Measurements from ENCODE around the gene NUDT8. TPM values are rescaled to one million over a fixed set of nuclear protein-coding genes. Genes with fewer than 3 reads are reported as not detected.

The NUDT8 gene
- total and polyA plus RNA-seq, 2 donors (not counting 1 experiment from before 2014, with no cell fraction given) = 6.9 to 7.1 TPM

DNA sequence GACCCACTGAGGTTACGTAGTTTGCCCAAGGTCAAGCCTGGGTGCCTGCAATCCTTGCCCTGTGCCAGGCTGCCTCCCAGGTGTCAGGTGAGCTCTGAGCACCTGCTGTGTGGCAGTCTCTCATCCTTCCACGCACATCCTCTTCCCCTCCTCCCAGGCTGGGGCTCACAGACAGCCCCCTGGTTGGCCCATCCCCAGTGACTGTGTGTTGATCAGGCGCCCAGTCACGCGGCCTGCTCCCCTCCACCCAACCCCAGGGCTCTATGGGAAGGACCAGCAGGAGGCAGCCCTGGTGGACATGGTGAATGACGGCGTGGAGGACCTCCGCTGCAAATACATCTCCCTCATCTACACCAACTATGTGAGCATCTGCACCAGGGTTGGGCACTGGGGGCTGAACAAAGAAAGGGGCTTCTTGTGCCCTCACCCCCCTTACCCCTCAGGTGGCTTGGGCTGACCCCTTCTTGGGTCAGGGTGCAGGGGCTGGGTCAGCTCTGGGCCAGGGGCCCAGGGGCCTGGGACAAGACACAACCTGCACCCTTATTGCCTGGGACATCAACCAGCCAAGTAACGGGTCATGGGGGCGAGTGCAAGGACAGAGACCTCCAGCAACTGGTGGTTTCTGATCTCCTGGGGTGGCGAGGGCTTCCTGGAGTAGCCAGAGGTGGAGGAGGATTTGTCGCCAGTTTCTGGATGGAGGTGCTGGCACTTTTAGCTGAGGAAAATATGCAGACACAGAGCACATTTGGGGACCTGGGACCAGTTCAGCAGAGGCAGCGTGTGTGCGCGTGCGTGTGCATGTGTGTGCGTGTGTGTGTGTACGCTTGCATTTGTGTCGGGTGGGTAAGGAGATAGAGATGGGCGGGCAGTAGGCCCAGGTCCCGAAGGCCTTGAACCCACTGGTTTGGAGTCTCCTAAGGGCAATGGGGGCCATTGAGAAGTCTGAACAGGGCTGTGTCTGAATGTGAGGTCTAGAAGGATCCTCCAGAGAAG, 44.6 kb downstream of the NUDT8 start:
- Histone ChIP-seq H3K79me2 (ENCODE audit: control insufficient read depth, insufficient read depth, low read length) (no peaks in the 10 kb centered on the region), H3K9me3 (ENCODE audit: control extremely low read depth in 1 of 3, control insufficient read depth in 2 of 3, insufficient read depth in 1 of 3, low read length in 2 of 3) (peaks cover 0 to 7% (median 0%) of the 10 kb centered on the region in 3 donors), H3K4me1 (ENCODE audit: control insufficient read depth in 2 of 2, insufficient read depth in 2 of 2, low read length in 2 of 2) (peaks cover 71 to 78% of the 10 kb centered on the region in 2 donors), H4K20me1 (ENCODE audit: control insufficient read depth, insufficient read depth, low read length, poor library complexity, severe bottlenecking) (no peaks in the 10 kb centered on the region), H2AFZ (ENCODE audit: insufficient read depth, low read depth, low read length, poor library complexity, severe bottlenecking) (no peak overlapping the region), H3K36me3 (replicated peaks in 1 of 2; ENCODE audit: control extremely low read depth in 1 of 2, control insufficient read depth in 1 of 2, extremely low read depth in 1 of 2, insufficient read depth in 2 of 2, low read length in 1 of 2) (no peaks in the 10 kb centered on the region), H3K4me2 (replicated peaks; ENCODE audit: low read depth, low read length, poor library complexity, severe bottlenecking) (peak overlapping the region; percentile 94), H3K27ac (ENCODE audit: low read length in 2 of 2) (peak overlapping the region; percentile 85 to 91), H3K4me3 (ENCODE audit: control extremely low read depth in 1 of 5, extremely low read depth in 1 of 5, insufficient read depth in 1 of 5, low read depth in 2 of 5, low read length in 4 of 5) (no peak overlapping the region), H3K9ac (ENCODE audit: low read length) (no peak overlapping the region), H3K27me3 (replicated peaks in 1 of 4; ENCODE audit: control extremely low read depth in 1 of 4, control insufficient read depth in 3 of 4, insufficient read depth in 4 of 4, low read length in 3 of 4) (no peaks in the 10 kb centered on the region)
- peaks cover 3% of the 10 kb centered on the region for H3K9me3 Mint-ChIP-seq (ENCODE audit: insufficient read depth)
- intact Hi-C loops (cut with micrococcal nuclease) = loop anchor here (10.0 kb wide), 2 partner anchors 180 to 320 kb away; partner anchors contain the start of genes GRK2, PPP1CA and TBC1D10C
- ChIA-PET CTCF (interaction anchor here (0.9 to 3.6 kb wide), 8 partner anchors 8 to 51 kb away, joined by 3 to 30 read pairs (median 10); partner anchors contain the start of gene NUDT8), POLR2A (interaction anchor here (1.1 to 1.8 kb wide), 6 partner anchors 22 to 117 kb away, joined by 3 to 6 read pairs (median 5); partner anchors contain the start of genes NUDT8 and TMEM134)
- TF ChIP-seq, protein P1, sequence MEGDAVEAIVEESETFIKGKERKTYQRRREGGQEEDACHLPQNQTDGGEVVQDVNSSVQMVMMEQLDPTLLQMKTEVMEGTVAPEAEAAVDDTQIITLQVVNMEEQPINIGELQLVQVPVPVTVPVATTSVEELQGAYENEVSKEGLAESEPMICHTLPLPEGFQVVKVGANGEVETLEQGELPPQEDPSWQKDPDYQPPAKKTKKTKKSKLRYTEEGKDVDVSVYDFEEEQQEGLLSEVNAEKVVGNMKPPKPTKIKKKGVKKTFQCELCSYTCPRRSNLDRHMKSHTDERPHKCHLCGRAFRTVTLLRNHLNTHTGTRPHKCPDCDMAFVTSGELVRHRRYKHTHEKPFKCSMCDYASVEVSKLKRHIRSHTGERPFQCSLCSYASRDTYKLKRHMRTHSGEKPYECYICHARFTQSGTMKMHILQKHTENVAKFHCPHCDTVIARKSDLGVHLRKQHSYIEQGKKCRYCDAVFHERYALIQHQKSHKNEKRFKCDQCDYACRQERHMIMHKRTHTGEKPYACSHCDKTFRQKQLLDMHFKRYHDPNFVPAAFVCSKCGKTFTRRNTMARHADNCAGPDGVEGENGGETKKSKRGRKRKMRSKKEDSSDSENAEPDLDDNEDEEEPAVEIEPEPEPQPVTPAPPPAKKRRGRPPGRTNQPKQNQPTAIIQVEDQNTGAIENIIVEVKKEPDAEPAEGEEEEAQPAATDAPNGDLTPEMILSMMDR (IDR thresholded peaks at IDR 0.05) = no peak
- no peak for TF ChIP-seq EZH2 (IDR thresholded peaks at IDR 0.05; ENCODE audit: borderline replicate concordance, insufficient read depth, low read depth, low read length, poor library complexity, severe bottlenecking)
- peak overlapping the region; percentile 100 for H3K27ac Mint-ChIP-seq
- ATAC-seq (ENCODE audit: low read depth) = no peak
- H3K4me1 Mint-ChIP-seq = peaks cover 69% of the 10 kb centered on the region
- peak overlapping the region; percentile 75 for H3K4me3 Mint-ChIP-seq
- WGBS (ENCODE audit: insufficient coverage) = 88% methylated on average over 18 of the region's 21 CpGs
- no peaks in the 10 kb centered on the region for H3K27me3 Mint-ChIP-seq
- peak; percentile 73 for DNase-seq

Measured in B cell (primary cell).